Brain pericyte (primary cell): Measurements from ENCODE around the gene MMP8.

Experiments
- DNase-seq: peaks from one replicate; pipeline ENCODE4 v3.0.0-alpha.2; 2012; ENCODE audit warnings: low read depth, low spot score

Gene MMP8

GRCh38 chr11:102722821-102723220 lies 1.9 kb downstream of the MMP8 start:
- no peak for DNase-seq

GRCh38 chr11:102719620-102720277 lies 5.0 kb downstream of the MMP8 start:
- DNase-seq = no peak

GRCh38 chr11:102717280-102717679 lies 7.5 kb downstream of the MMP8 start:
- DNase-seq = no peak

GRCh38 chr11:102716527-102716926 lies 8.2 kb downstream of the MMP8 start:
- DNase-seq = no peak

- DNase-seq = no peak
Observed at GRCh38 chr11:102712137-102712536, 12.6 kb downstream of the MMP8 start.

GRCh38 chr11:102709201-102709945 lies 15.4 kb downstream of the MMP8 start:
- no peak for DNase-seq

GRCh38 chr11:102708654-102709053 lies 16.1 kb downstream of the MMP8 start:
- DNase-seq = no peak

GRCh38 chr11:102705626-102706025 lies 19.1 kb downstream of the MMP8 start, which contains the start of gene MMP27:
TSS of gene MMP27 (minus strand) at chr11:102705769. CDS start at chr11:102705714, 55 bp downstream.
- DNase-seq = no peak

- DNase-seq = no peak
Observed at GRCh38 chr11:102704841-102705240, 19.9 kb downstream of the MMP8 start.

- DNase-seq = no peak
Observed at GRCh38 chr11:102703826-102704493, 20.8 kb downstream of the MMP8 start.

GRCh38 chr11:102695201-102695600 lies 29.6 kb downstream of the MMP8 start:
- no peak for DNase-seq

GRCh38 chr11:102685754-102686153 lies 39.0 kb downstream of the MMP8 start:
- DNase-seq = no peak

GRCh38 chr11:102685338-102685737 lies 39.4 kb downstream of the MMP8 start:
- DNase-seq = no peak

- DNase-seq = no peak
Observed at GRCh38 chr11:102683277-102683676, 41.5 kb downstream of the MMP8 start.

- no peak for DNase-seq
Observed at GRCh38 chr11:102680945-102681344, 43.8 kb downstream of the MMP8 start.

- no peak for DNase-seq
Observed at GRCh38 chr11:102678022-102678421, 46.7 kb downstream of the MMP8 start.

- DNase-seq = no peak
Observed at GRCh38 chr11:102676084-102676483, 48.7 kb downstream of the MMP8 start.

GRCh38 chr11:102669664-102670063 lies 55.1 kb downstream of the MMP8 start:
- DNase-seq = no peak

- no peak for DNase-seq
Observed at GRCh38 chr11:102666331-102666957, 58.3 kb downstream of the MMP8 start.

GRCh38 chr11:102664001-102664752 lies 60.6 kb downstream of the MMP8 start:
- no peak for DNase-seq

GRCh38 chr11:102662607-102663006 lies 62.1 kb downstream of the MMP8 start:
- DNase-seq = no peak
